GM18867 (cell line): Measurements from ENCODE around the gene ENPP1.

ENCODE experiments used
- ATAC-seq: cut with Tn5 transposase; IDR thresholded peaks from one replicate; pipeline ENCODE4 v1.9.1; 2021; ENCODE audit warnings: mild to moderate bottlenecking, moderate library complexity; ENCODE audit not compliant: unreplicated experiment

ENPP1 gene

GRCh38 chr6:131807644-131808459 is at the start of gene ENPP1:
ENPP1 (plus strand) TSS chr6:131808020; CDS start chr6:131808036, 16 bp downstream.
- ATAC-seq = peak; percentile 72

GRCh38 chr6:131758920-131759319 is 48.9 kb upstream of the ENPP1 start:
- ATAC-seq = no peak

GRCh38 chr6:131761060-131761761 is 46.6 kb upstream of the ENPP1 start:
- ATAC-seq = no peak

GRCh38 chr6:131761762-131762067 is 46.1 kb upstream of the ENPP1 start:
- no peak for ATAC-seq

- no peak for ATAC-seq
Measured at GRCh38 chr6:131762984-131763383, 44.8 kb upstream of the ENPP1 start.

GRCh38 chr6:131763749-131764148 is 44.1 kb upstream of the ENPP1 start:
- ATAC-seq = no peak

GRCh38 chr6:131764350-131764749 is 43.5 kb upstream of the ENPP1 start:
- ATAC-seq = no peak

GRCh38 chr6:131765081-131765803 is 42.6 kb upstream of the ENPP1 start:
- ATAC-seq = no peak

GRCh38 chr6:131765804-131766135 is 42.0 kb upstream of the ENPP1 start:
- no peak for ATAC-seq

GRCh38 chr6:131766631-131767030 is 41.2 kb upstream of the ENPP1 start:
- no peak for ATAC-seq

GRCh38 chr6:131768964-131769363 is 38.9 kb upstream of the ENPP1 start:
- ATAC-seq = no peak

- no peak for ATAC-seq
Measured at GRCh38 chr6:131769385-131770141, 38.3 kb upstream of the ENPP1 start.

- no peak for ATAC-seq
Measured at GRCh38 chr6:131770776-131771175, 37.0 kb upstream of the ENPP1 start.

- ATAC-seq = no peak
Measured at GRCh38 chr6:131773284-131773950, 34.4 kb upstream of the ENPP1 start.

GRCh38 chr6:131775886-131776285 is 31.9 kb upstream of the ENPP1 start:
- ATAC-seq = no peak

- ATAC-seq = no peak
Measured at GRCh38 chr6:131776985-131777384, 30.8 kb upstream of the ENPP1 start.

GRCh38 chr6:131778169-131778568 is 29.7 kb upstream of the ENPP1 start:
- no peak for ATAC-seq

GRCh38 chr6:131779304-131779703 is 28.5 kb upstream of the ENPP1 start:
- no peak for ATAC-seq

GRCh38 chr6:131780600-131780999 is 27.2 kb upstream of the ENPP1 start:
- no peak for ATAC-seq

GRCh38 chr6:131781687-131782086 is 26.1 kb upstream of the ENPP1 start:
- no peak for ATAC-seq

- ATAC-seq = no peak
Measured at GRCh38 chr6:131782764-131783163, 25.1 kb upstream of the ENPP1 start.
